Activated CD8-positive, alpha-beta memory T cell treated with anti-CD3 and anti-CD28 coated beads, Interleukin-2, amount 50 U/mL, for 4 hours (primary cell): ENCODE results near the gene CASKIN2.
"Not testable (repeated sequence)": the region's sequence is repeated elsewhere in the genome, so short reads cannot be mapped to it uniquely, and the experiment has no call there.

Experiments
- DNase-seq: peaks from one replicate; pipeline ENCODE4 v3.0.0-alpha.2; 2020

CASKIN2 gene

DNA sequence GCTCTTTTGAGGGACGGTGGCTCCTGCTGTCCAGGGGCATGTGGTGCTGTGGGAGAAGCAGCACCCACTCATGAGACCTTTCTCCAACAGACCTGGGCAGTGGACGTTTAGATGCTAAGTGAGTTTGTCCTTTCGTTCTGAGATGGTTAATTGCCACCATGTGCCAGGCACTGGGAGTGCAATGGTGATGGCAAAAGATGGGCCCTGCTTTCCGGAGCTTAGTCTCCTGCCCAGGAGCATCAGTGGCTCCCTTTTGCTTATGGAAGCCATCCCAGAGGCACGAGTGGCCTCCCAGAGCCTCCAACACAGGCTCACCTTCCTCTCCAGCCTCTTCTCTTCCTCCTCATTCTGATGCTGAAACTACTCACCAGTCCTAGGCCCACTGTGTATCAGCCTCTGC lies 28.4 kb downstream of the CASKIN2 start:
- no peak for DNase-seq

DNA sequence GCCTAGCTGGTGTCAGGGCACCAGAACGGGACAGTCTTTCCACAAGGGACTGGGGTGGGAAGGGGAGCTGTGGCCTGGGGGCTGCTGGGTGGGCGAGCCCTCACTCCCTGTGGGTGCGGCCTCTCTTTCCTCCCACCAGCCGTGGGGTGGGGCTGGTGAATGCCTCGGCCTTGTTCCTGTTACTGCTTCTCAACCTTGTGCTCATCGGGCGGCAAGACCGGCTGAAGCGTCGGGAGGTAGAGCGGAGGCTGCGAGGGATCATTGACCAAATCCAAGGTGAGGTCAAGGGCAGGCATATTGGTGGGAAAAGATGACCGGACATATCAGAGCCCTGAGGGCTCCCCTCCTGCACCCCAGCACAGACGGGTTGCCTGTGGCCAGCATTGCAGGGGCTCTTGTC lies 29.2 kb downstream of the CASKIN2 start:
- DNase-seq: no peak

DNA sequence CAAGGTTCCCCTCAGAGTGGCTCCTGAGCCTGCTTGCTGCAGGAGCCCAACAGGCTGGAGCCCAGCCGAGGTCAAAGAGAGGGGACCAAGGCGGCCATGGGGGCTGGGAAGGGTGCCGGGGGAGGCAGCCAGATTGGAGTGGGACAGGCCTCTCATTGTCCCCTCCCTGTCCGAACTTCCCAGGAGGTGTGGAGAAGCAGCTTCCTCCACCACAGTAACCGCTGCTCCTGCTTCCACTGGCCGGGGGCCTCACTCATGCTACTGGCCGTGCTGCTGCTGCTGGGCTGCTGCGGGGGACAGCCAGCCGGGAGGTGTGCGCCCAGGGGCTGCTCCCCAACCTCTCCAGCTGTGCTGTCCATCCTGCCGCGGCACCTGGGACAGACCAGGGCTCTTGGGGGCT lies 29.6 kb downstream of the CASKIN2 start:
- DNase-seq: no peak

DNA sequence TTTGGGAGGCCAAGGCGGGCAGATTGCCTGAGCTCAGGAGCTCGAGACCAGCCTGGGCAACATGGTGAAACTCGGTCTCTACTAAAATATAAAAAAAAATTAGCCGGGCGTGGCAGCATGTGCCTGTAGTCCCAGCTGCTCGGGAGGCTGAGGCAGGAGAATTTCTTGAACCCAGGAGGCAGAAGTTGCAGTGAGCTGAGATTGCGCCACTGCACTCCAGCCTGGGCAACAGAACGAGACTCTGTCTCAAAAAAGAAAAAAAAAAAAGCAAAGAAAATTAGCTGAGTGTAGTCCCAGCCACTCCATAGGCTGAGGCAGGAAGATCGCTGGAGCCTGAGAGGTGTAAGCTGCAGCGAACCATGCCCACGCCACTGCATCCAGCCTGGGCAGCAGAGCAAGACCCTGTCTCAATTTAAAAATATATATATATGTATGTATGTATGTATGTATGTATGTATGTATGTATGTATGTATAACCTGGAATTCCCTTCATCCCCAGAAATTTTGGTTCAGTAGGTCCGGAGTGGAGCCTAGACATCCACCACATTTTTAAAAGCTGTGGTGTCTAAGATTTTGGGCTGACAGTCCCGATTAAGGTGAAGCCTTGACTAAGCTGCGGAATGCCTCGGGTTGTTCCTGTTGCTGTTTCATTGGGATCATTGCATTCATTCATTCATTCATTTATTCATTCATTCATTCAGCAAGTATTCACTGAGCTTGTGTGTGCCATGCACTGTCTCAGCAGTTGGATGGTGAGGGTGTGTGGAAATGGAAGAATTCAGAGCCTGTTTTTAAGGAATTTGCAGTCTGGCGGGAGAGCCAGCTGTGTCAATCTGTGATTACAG lies 33.0 kb downstream of the CASKIN2 start:
- no peak for DNase-seq

DNA sequence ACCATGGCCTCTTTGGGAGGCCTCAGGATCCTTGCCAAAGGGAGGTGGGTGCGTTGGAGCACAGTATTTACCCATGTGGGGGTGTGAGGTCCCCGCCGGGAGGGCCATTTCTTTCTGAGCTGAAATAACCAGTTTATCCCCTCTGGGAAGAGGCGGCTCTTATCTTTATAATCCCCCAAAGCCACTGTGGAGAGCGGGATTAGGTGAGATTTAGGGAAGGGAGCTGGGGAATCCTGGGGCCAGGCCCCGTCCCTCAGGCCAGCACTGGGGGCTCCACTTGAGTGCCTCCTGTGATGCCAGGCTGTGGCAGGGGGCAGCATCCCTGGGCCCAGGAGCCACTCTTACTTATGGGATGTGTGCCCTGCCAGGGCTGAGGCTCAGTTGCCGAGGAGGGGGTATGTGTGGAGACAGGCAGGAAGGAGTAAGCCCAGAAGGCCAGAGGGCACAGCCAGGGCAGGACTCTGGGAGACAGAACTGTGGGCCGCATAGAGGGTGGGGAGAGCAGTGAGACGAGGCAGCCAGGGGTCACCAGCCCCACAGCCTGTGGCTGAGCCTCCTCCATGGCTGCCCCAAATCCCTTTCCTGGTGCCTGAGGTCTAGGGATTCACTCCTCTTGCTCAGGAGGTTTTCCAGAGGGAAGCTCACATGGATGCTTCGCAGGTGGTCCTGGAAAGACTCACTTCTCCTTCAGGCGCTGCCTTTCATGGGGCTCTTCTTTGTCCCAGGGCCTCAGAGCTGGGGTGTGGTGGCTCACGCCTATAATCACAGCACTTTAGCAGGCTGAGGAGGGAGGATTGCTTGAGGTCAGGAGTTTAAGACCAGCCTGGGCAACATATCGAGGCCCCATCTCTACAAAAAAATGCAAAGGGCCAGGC lies 33.9 kb downstream of the CASKIN2 start:
- DNase-seq: no peak

DNA sequence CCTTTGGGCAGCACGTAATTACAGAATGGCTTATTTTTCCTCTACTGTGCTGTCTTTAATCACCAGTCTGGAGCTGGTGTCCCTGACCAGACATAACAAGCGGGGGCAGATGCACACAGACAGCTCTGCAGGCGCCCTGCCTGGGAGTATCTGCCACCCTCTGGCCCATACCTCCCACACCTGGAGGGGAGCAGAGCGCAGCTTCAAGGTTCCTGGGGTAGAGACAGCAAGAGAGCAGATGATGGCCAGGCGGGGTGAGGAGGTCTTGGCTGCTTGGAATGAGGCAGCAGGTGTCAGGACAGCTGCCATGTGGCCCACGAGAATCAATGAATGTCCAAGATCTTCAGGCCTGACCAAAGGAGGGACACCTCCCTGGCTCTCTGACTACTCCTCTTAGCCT lies 35.1 kb downstream of the CASKIN2 start:
- no peak for DNase-seq

DNA sequence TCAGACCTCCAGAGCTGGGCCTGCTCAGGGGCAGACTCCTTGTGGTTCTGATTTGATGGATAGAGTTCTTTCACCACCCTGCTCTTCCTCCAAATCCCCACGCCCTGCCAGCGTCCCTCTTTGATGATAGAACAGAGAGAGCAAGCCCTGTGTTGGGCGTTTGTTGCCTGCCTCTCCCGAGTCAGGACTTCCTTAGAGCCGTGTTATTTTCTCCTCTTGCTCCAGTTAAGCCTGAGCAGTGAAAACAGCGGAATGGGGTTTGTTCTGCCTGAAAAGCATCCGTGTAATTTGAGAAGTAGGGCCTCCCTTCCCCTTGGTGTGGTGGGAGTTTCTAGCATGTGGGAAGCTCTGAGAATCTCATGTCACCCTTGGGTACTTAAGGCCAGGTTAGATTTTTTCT lies 36.8 kb downstream of the CASKIN2 start:
- DNase-seq: no peak

DNA sequence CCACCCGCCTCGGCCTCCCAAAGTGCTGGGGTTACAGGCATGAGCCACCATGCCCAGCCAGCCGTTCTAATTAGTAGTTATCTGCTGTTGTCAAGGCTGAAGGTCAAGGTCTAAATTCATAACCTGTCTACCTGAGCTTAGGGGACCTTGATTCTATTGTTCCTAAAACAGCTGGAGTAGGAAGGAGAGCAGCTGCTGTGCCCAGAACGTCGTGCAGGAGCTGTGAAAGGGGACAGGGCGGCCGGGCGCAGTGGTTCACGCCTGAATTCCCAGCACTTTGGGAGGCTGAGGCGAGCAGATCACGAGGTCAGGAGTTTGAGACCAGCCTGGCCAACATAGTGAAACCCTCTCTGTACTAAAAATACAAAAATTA lies 37.9 kb downstream of the CASKIN2 start:
- not testable (repeated sequence) for DNase-seq

DNA sequence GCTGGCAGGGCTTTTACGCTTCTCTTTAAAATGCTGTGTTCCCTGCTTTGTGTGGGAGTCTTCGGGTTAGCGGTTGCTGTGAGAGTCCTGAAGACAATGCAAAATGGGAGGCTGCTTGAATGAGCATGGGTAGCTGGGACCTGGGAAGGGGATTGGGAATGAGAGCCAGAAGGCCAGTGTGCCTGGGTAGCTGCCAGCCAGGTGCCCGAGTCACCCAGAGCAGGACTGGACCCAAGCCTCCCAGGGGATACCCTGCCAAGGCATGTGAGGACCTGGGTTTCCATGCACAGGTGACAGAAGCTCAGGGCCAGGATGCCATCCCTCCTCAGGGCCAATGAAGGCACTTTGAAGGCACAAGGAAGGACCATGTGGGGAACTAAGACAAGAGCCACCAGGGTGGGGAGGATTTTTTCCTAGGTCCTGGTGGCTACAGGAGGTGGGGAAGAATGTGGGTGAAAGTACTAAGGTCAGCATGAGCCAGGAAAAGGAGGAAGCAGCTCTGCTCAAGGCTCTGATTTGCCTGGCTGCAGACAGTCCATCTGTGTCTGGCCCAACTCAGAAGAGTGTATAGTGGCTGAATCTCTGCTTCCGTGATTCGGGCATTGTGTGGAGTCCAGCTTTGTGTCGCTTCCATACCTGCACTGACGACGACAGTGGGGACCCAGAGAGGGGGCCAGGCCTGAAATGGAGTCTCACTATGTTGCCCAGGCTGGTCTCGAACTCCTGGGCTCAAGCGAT lies 38.4 kb downstream of the CASKIN2 start:
- no peak for DNase-seq

DNA sequence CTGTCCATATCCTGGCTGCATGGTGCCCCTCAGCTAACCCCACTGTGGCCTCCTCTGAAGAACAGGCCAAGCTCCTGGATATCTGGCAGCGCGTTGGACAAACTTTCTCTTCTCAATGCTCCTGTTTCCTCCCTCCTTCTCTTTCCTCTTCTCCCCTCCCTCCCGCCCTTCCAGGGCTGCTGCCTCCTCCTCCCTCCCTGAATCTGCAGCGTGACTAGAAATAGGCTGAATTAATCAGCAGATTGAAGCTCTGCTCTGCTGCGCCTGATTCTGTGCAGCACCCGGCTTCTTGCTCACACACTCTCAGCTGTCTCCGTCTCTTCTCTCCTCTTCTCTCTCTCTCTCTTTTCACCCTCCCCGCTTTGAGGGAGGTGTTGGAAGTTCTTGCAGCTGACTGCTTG lies 39.1 kb downstream of the CASKIN2 start:
- DNase-seq: no peak

DNA sequence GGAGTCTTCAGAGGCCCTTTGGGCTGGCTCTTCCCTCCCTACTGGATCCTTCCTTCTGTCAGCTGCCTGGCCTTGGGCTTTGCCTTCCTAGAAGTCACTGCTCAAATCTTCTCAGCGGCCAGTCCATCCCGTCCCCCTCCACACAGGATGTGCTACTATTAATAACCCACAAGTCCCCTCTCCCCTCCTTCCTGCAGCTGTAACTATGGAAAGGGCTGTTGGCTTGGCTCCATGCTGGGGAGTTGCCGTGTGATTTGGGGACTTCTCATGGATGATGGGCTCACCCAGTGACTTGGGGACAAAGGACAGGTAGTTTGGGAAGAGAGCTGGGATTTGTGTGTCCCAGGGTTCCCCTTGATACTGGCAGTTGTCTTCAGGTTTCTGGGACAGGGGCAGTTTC lies 39.5 kb downstream of the CASKIN2 start:
- DNase-seq: no peak

DNA sequence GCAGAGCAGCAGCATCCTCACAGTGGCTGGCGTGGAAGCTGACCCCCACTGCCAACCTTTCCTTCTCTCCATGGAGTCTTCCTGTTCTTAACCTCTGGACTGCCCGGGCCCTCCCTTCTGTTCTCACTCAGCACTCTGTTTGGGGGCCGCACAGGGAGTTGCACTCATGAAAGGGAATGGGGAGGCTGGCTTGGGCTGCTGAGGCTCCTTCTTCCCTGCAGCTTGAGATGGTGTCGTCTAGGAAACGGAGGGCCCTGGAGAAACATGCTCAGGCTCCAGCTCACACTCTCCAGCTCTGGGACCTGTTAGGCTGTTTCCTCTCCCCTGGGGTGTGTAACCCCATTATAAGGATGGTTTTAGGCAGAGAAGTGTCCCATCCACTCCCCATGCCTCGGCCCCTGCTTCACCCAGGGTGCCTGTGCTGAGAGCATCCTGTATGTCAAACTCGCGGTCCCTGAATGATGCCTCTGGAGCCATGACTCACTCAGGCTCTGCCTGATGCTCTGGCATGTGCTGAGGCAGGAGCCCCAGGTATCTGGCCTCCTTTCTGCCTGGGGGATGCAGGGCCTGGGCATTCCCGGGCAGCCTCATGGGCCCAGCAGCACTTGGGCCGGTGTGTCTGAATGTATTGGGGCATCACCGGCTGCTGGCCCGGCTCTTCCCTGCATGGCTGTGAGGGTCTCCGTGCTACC lies 40.0 kb downstream of the CASKIN2 start:
- DNase-seq: no peak

DNA sequence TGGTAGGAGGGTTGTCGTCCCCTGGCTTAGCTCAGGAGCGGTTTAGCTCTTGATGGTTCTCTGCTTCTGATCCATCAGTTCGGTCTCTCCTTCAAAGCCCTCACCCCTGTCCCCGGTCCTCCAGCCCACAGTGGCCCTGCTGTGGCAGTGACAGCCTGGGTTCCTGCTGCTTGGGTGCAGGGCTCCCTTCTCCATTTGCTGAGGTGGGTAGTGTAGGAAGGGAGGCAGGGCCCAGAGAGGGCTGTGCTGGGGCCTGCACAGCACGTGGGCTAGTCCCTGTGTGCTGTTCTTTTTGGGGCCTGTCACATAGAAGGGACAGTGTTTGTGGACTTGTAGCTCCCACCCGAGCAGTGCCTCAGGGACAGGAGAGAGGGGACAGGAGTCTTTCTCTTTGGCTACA lies 40.6 kb downstream of the CASKIN2 start:
- no peak for DNase-seq

DNA sequence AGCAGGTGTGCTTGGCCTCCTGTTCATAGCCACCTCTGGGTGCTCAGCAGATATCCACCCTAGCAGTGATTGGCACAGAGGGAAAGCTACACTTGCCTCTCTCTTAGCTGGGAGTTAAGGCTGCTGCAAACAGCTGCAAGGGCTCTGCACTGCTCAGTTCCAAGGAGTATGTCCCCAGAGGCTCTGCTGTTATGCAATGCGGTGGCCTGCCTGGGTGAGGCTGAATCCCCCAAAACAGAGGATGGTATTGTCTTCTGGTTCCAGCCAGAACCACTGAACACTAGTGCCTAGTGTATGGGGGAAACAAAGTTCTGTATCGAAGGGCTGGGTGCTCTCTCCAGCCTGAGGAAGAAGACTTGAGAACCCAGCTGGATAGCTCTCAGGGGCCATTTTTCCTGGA lies 42.1 kb downstream of the CASKIN2 start:
- DNase-seq: no peak

DNA sequence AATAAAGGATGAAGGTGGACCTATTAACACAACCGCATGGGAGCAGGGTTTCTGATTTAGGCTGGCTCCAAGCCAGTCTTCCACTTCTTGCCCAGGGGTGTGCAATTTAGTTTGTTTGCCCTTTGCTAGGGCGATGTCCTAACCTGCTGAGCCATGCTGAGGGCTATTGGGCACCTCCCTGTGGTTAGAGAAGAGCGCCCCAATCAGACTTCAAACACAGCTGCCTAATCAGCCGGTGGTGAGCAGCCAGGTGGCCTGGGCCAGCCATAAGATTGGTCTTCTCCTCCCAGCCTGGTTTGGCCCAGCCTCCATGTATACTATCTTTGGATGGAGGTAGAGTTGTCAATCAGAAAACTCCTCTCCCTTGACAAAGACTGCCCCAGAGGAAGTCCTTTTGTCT lies 43.2 kb downstream of the CASKIN2 start:
- DNase-seq: no peak

DNA sequence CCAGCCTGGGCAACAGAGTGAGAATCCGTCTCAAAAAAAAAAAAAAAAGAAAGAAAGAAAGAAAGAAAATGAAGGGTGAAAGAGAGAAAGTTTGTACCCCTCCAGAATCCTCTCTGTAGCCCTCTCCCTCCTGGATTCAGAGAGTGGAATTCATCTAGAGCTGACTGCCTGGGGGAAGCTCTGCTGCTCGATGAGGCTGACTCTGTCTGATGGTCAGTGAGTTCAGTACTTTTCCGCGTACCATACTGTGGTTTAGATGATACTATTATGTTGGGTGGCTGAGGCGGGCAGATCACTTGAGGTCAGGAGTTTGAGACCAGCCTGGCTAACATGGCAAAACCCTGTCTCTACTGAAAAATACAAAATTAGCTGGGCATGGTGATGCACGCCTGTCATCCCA lies 44.1 kb downstream of the CASKIN2 start:
- DNase-seq: no peak

DNA sequence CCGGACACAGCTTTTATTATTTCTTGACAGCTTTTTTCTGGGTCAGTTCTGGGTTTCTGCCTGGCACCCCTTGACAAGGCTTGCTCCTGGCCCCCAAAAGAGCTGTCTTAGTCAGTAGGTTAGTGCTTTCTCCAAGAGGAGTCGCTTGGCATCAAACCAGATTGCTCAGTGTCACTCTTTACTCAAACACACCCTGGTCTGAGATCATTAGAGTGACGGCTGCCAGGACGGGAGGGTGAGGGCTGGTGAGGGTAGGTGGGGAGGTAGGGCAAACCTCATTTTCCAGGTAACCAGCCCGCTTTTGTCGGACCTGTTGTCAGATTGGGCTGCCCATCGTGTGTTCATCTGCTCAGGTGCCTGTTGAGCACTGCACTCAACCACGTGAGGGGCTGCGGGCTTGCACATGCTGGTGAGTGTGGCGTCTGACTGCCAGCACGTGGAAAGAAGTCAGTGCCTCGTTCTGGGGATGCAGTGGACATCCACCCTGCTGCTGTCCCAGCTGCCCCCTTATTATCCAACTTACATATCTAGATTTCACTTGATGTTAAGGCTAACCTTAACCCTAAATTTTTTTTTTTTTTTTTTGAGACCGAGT lies 46.5 kb downstream of the CASKIN2 start:
- no peak for DNase-seq

DNA sequence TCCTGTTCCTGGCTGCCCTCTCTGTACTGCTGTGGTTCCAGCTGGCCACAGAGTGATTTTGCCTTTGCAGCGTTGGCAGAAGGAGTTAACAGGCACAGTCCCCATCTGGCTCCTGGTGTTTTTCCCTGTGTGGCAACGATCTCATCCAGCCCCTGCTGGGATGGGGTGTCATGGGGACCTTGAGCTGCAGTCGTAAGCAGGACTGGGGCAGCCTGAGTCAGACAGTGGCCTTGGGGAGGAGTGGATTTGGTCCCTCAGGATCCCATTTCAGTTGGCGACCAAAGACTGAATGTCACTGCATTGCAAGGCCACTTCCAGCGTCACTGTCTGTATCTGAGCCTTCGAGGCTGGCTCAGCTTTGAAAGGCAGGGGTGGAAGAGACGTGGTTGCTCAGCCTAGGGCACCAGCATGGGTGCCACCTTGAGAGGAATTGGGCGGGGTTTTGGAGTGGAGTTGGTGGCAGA lies 47.0 kb downstream of the CASKIN2 start:
- DNase-seq: no peak

DNA sequence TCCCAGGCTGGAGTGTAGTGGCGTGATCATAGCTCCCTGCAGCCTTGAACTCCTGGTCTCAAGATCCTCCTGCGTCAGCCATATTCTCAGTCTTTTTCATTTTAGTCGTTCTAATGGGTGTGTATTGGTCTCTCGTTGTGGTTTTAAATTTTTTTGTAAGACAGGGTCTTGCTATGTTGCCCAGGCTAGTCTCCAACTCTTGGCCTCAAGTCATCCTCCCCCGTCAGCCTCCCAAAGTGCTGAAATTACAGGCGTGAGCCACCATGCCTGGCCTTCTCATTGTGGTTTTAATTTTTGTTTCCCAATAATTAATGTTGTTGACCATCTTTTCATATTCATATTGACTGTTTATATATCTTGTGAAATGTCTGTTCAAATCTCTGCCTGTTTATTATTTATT lies 50.3 kb downstream of the CASKIN2 start:
- no peak for DNase-seq

DNA sequence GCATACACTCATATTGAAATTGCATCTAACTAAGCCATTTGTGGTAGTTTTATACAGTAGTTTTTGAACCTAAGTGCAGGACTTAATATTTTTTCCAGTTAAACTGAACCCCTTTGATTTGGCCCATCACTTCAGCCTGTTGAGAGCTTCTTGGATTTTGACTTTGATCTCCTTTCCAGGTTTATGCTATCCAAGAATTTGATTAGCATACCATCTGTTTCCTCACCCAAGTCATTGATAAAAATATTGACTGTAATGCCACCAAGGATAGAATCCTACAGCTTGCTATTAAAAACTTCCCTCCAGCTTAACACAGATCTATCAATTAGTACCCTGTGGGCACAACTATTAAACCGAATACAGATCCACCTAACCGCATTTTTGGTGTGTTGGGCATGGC lies 51.7 kb downstream of the CASKIN2 start:
- no peak for DNase-seq

DNA sequence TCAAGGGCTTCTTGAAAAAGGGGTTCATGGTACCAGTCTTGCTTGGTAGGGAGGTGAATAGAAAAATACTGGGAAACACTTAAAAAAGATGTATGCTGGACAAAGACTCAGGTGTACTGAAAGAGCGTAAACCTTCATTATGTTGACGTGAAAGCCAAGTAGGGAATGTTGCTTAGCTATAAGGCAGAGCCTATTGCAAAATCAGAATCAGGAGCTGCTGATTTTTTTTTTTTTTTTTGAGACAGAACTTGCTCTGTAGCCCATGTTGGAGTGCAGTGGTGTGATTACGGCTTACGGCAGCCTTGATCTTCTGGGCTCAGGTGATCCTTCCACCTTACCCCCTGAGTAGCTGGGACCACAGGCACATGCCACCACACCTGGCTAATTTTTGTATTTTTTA lies 55.0 kb downstream of the CASKIN2 start:
- DNase-seq: no peak

DNA sequence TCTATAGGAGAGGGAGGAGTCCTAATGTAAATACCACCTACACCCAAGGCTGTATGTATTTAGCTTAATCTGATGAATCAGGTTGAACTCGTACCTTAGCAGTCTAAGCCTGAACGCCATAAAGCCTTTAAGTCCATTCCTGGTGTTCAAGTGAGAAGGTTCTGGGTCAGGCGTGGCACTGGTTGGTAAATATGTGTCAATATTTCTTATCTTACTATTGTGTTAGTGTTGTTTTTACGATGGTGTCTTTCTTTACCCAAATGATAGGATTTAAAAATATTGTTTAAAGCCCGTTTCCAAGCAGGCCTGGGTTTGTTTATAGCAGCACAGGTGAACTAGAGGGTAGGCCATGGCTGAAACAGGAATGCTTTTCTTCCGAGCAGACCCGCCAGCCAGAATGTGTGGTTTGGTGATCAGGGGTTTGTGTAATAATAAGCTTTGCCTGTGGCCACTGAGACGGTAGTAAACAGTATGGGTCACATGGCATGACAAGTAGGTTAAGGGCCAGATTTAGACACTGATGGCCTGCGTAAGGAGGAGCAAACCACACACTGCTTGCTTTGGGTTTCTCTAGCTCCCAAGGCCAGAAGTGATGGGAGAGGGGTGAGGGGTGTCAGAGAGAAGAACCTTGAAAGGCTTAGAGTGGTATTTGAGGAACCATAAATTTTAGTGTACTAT lies 55.6 kb downstream of the CASKIN2 start:
- DNase-seq: no peak
